ENCODE measurements around the gene TMEM138.

TMEM138 gene

DNA sequence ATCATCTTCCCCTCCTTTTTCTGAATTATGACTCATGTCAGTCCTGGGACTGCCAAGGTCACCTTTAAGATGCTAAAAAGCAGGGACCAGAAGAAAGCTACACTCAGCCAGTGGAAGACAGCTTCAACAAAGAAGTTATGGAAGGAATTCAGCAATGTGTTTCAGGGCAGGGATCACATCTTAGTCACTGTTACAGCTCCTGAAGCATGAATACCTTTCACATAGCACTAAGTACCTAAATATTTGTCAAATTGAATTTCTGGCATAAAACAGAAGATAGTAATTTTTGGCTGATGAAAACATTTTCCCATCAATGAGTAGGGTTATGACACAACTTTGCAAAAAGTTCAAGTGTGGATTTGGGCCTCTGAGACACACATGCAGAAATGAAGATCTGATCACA is 34.5 kb upstream of the TMEM138 start:
- no peak overlapping the region for H3K4me3 ChIP-seq (replicated peaks; ENCODE audit: insufficient read depth, low read length)
- H3K27ac ChIP-seq (replicated peaks) = no peak overlapping the region
- DNase-seq (ENCODE audit: low read depth in 1 of 2, low spot score in 1 of 2) = no peak
- TF ChIP-seq, protein P1, sequence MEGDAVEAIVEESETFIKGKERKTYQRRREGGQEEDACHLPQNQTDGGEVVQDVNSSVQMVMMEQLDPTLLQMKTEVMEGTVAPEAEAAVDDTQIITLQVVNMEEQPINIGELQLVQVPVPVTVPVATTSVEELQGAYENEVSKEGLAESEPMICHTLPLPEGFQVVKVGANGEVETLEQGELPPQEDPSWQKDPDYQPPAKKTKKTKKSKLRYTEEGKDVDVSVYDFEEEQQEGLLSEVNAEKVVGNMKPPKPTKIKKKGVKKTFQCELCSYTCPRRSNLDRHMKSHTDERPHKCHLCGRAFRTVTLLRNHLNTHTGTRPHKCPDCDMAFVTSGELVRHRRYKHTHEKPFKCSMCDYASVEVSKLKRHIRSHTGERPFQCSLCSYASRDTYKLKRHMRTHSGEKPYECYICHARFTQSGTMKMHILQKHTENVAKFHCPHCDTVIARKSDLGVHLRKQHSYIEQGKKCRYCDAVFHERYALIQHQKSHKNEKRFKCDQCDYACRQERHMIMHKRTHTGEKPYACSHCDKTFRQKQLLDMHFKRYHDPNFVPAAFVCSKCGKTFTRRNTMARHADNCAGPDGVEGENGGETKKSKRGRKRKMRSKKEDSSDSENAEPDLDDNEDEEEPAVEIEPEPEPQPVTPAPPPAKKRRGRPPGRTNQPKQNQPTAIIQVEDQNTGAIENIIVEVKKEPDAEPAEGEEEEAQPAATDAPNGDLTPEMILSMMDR (IDR thresholded peaks at IDR 0.05; ENCODE audit: insufficient read depth, low read length) = no peak
- TF ChIP-seq SPI1 (IDR thresholded peaks at IDR 0.05; ENCODE audit: borderline replicate concordance, low read depth) (no peak), GABPA (IDR thresholded peaks at IDR 0.05; ENCODE audit: low read depth) (no peak), POLR2AphosphoS5 (IDR thresholded peaks at IDR 0.05; ENCODE audit: low read depth) (no peak)
- TF ChIP-seq, protein P2, sequence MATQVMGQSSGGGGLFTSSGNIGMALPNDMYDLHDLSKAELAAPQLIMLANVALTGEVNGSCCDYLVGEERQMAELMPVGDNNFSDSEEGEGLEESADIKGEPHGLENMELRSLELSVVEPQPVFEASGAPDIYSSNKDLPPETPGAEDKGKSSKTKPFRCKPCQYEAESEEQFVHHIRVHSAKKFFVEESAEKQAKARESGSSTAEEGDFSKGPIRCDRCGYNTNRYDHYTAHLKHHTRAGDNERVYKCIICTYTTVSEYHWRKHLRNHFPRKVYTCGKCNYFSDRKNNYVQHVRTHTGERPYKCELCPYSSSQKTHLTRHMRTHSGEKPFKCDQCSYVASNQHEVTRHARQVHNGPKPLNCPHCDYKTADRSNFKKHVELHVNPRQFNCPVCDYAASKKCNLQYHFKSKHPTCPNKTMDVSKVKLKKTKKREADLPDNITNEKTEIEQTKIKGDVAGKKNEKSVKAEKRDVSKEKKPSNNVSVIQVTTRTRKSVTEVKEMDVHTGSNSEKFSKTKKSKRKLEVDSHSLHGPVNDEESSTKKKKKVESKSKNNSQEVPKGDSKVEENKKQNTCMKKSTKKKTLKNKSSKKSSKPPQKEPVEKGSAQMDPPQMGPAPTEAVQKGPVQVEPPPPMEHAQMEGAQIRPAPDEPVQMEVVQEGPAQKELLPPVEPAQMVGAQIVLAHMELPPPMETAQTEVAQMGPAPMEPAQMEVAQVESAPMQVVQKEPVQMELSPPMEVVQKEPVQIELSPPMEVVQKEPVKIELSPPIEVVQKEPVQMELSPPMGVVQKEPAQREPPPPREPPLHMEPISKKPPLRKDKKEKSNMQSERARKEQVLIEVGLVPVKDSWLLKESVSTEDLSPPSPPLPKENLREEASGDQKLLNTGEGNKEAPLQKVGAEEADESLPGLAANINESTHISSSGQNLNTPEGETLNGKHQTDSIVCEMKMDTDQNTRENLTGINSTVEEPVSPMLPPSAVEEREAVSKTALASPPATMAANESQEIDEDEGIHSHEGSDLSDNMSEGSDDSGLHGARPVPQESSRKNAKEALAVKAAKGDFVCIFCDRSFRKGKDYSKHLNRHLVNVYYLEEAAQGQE (IDR thresholded peaks at IDR 0.05; ENCODE audit: insufficient replicate concordance, low read depth) = no peak
- no peaks in the 10 kb centered on the region for H3K27me3 ChIP-seq (ENCODE audit: insufficient read depth, poor library complexity, severe bottlenecking)

DNA sequence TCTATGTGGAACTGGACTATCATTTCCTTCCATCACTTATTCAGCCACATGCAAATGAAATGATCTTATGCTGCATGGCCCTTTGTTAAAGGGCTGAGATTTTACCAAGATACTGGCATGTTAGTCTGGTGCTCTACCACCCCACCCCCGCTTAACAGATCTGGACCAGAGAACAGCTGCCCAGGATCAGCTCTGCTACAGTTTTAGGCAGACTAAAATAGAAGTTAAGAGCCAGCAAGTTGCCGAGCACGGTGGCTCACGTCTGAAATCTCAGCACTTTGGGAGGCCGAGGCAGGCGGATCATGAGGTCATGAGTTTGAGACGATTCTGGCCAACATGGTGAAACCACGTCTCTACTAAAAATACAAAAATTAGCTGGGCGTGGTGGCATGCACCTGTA is 33.8 kb upstream of the TMEM138 start:
- no peak for DNase-seq (ENCODE audit: low read depth in 1 of 2, low spot score in 1 of 2)
- Histone ChIP-seq H3K27me3 (ENCODE audit: insufficient read depth, poor library complexity, severe bottlenecking) (no peaks in the 10 kb centered on the region), H3K4me3 (replicated peaks; ENCODE audit: insufficient read depth, low read length) (no peak overlapping the region), H3K27ac (replicated peaks) (no peak overlapping the region)
- TF ChIP-seq GABPA (IDR thresholded peaks at IDR 0.05; ENCODE audit: low read depth) = no peak
- TF ChIP-seq, protein P1 (IDR thresholded peaks at IDR 0.05; ENCODE audit: insufficient read depth, low read length) = no peak
- TF ChIP-seq, protein P2 (IDR thresholded peaks at IDR 0.05; ENCODE audit: insufficient replicate concordance, low read depth) = no peak
- TF ChIP-seq POLR2AphosphoS5 (IDR thresholded peaks at IDR 0.05; ENCODE audit: low read depth) = no peak
- TF ChIP-seq SPI1 (IDR thresholded peaks at IDR 0.05; ENCODE audit: borderline replicate concordance, low read depth) = no peak

DNA sequence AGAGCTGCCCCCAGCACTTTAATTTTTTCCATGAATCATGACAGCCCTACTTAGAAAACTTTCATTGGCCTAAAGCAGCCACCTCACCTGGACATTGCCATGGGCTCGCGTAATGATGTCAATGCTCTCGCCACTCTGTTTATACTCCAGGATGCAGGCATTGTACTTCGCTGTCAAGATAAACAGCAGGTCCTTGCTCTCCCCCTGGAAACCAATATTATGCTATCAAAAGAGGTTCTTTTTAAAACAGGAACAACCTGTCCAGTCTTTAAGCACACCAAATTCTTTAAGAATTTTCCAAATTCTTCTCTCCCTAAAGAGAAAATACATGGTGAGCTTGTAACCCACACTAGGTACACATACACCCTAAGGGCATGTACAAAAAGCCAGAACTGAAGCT is 32.3 kb upstream of the TMEM138 start:
- TF ChIP-seq, protein P1 (IDR thresholded peaks at IDR 0.05; ENCODE audit: insufficient read depth, low read length) = no peak
- TF ChIP-seq, protein P2 (IDR thresholded peaks at IDR 0.05; ENCODE audit: insufficient replicate concordance, low read depth) = no peak
- no peak for TF ChIP-seq GABPA (IDR thresholded peaks at IDR 0.05; ENCODE audit: low read depth)
- no peak for TF ChIP-seq SPI1 (IDR thresholded peaks at IDR 0.05; ENCODE audit: borderline replicate concordance, low read depth)
- TF ChIP-seq POLR2AphosphoS5 (IDR thresholded peaks at IDR 0.05; ENCODE audit: low read depth) = no peak
- no peaks in the 10 kb centered on the region for H3K27me3 ChIP-seq (ENCODE audit: insufficient read depth, poor library complexity, severe bottlenecking)
- DNase-seq (ENCODE audit: low read depth in 1 of 2, low spot score in 1 of 2) = no peak
- no peak overlapping the region for H3K4me3 ChIP-seq (replicated peaks; ENCODE audit: insufficient read depth, low read length)
- H3K27ac ChIP-seq (replicated peaks) = no peak overlapping the region
